GM23338 (cell line): ENCODE measurements around the gene TOM1L2. TPM values are rescaled to one million over a fixed set of nuclear protein-coding genes. Genes with fewer than 3 reads are reported as not detected.

Experiments used
- ATAC-seq: fragments of 200-7000 bp; cut with Tn5 transposase; 3 replicates; pipeline ENCODE4 v1.9.1; 2020
- DNase-seq: peaks from one replicate; pipeline ENCODE4 v3.0.0-alpha.2; 2015; ENCODE audit warnings: low spot score
- H2AFZ ChIP-seq: fragments of 200-600 bp; sonication (generic); 2 replicates; pipeline ENCODE4 v1.8.0; 2016; ENCODE audit warnings: antibody characterized with exemption, mild to moderate bottlenecking, moderate library complexity
- H3F3A ChIP-seq: fragments of 200-600 bp; sonication (generic); replicated peaks from 2 replicates; pipeline ENCODE4 v1.8.0; 2017; ENCODE audit warnings: antibody characterized with exemption, mixed run types, low read depth
- H3K27ac ChIP-seq: fragments of 200-600 bp; sonication (generic); 2 replicates; pipeline ENCODE4 v1.6.1; 2016; ENCODE audit warnings: low read depth
- H3K27me3 ChIP-seq: fragments of 200-600 bp; sonication (generic); 2 replicates; pipeline ENCODE4 v1.8.0; 2016; ENCODE audit warnings: mild to moderate bottlenecking, mixed run types, moderate library complexity; ENCODE audit not compliant: insufficient read depth
- H3K36me3 ChIP-seq: fragments of 200-600 bp; sonication (generic); 2 replicates; pipeline ENCODE4 v1.8.0; 2016; ENCODE audit warnings: mild to moderate bottlenecking; ENCODE audit not compliant: insufficient read depth
- H3K4me1 ChIP-seq: fragments of 200-600 bp; sonication (generic); 2 replicates; pipeline ENCODE4 v1.8.0; 2016; ENCODE audit warnings: mild to moderate bottlenecking, moderate library complexity; ENCODE audit not compliant: insufficient read depth
- H3K4me2 ChIP-seq: fragments of 200-600 bp; sonication (generic); 2 replicates; pipeline ENCODE4 v1.7.1; 2017; ENCODE audit warnings: mixed run types
- H3K4me3 ChIP-seq: fragments of 200-600 bp; sonication (generic); 2 replicates; pipeline ENCODE4 v1.6.1; 2016; ENCODE audit warnings: mixed run types
- H3K79me2 ChIP-seq: fragments of 200-600 bp; sonication (generic); replicated peaks from 2 replicates; pipeline ENCODE4 v1.8.0; 2017; ENCODE audit warnings: mild to moderate bottlenecking; ENCODE audit not compliant: insufficient read depth
- H3K9me2 ChIP-seq: fragments of 200-600 bp; sonication (generic); 2 replicates; pipeline ENCODE4 v1.8.0; 2017; ENCODE audit not compliant: insufficient read depth
- H4K20me1 ChIP-seq: fragments of 200-600 bp; sonication (generic); replicated peaks from 2 replicates; pipeline ENCODE4 v1.8.0; 2017; ENCODE audit warnings: mild to moderate bottlenecking; ENCODE audit not compliant: insufficient read depth
- H3K27ac Mint-ChIP-seq: 2 replicates; pipeline ENCODE4 v1.8.0; 2020; ENCODE audit warnings: inconsistent platforms, mild to moderate bottlenecking, moderate library complexity, mixed read lengths
- H3K27me3 Mint-ChIP-seq: 3 replicates; pipeline ENCODE4 v1.8.0; 2022; ENCODE audit warnings: low read depth, mild to moderate bottlenecking, moderate library complexity, mixed read lengths, inconsistent platforms; ENCODE audit not compliant: insufficient read depth, poor library complexity
- H3K36me3 Mint-ChIP-seq: 3 replicates; pipeline ENCODE4 v1.8.0; 2021; ENCODE audit warnings: low read depth, mild to moderate bottlenecking, inconsistent platforms, moderate library complexity, mixed read lengths
- H3K4me1 Mint-ChIP-seq: 3 replicates; pipeline ENCODE4 v1.8.0; 2020; ENCODE audit warnings: mild to moderate bottlenecking, inconsistent platforms, mixed read lengths
- H3K4me3 Mint-ChIP-seq: 3 replicates; pipeline ENCODE4 v1.8.0; 2021; ENCODE audit warnings: moderate library complexity, mild to moderate bottlenecking, inconsistent platforms, mixed read lengths
- H3K9me3 Mint-ChIP-seq: 3 replicates; pipeline ENCODE4 v1.8.0; 2020; ENCODE audit warnings: moderate library complexity, mild to moderate bottlenecking, inconsistent platforms, mixed read lengths
- JUNB ChIP-seq: IDR thresholded peaks from one replicate; pipeline ENCODE4 v1.6.1; 2016; ENCODE audit warnings: antibody characterized with exemption; ENCODE audit not compliant: unreplicated experiment
- POLR2AphosphoS5 ChIP-seq: IDR thresholded peaks from 2 replicates; pipeline ENCODE4 v1.6.1; 2016; ENCODE audit warnings: antibody characterized with exemption, low read depth
- STAT1 ChIP-seq: IDR thresholded peaks from one replicate; pipeline ENCODE4 v1.6.1; 2016; ENCODE audit warnings: antibody characterized with exemption; ENCODE audit not compliant: unreplicated experiment
- ZNF114 ChIP-seq: fragments of 250-450 bp; sonication (Bioruptor Pico); IDR thresholded peaks from 2 replicates; pipeline ENCODE4 v1.5.0; 2020; ENCODE audit warnings: mild to moderate bottlenecking, moderate library complexity
- ZNF462 ChIP-seq: fragments of 250-450 bp; sonication (Bioruptor Pico); IDR thresholded peaks from 2 replicates; pipeline ENCODE4 v1.5.0; 2020; ENCODE audit warnings: mild to moderate bottlenecking, moderate library complexity
- polyA plus RNA-seq: library from polyadenylated mRNA; unstranded; fragments of >200 nt; fragmentation: Nextera tagmentation; extraction: Ambion mirVana; gene quantifications from 2 replicates; pipeline ENCODE4 v1.2.1, GENCODE V29; 2016
- total RNA-seq: library from RNA; depleted of rRNA; stranded (reverse); fragments of >200 nt; shearing (Covaris generic); gene quantifications from 2 replicates; pipeline ENCODE4 v1.2.3, GENCODE V29; 2014
- TF ChIP-seq, protein P1 (sequence below): IDR thresholded peaks from 2 replicates; pipeline ENCODE4 v1.6.1; 2016; ENCODE audit warnings: antibody characterized with exemption
- TF ChIP-seq, protein P2 (sequence below), 2 experiments: fragments of 200-600 bp in 1 of 2; sonication (generic) in 1 of 2; conservative IDR thresholded peaks; 2 replicates each; pipeline versions ENCODE4 v1.5.1 to v1.6.1; 2016 to 2017; ENCODE audit warnings: antibody characterized with exemption in 2 of 2, low read depth in 2 of 2, mild to moderate bottlenecking in 2 of 2, moderate library complexity in 1 of 2

TOM1L2 gene
- total and polyA plus RNA-seq, 2 experiments from 2014 or later, result 3.3 TPM

DNA sequence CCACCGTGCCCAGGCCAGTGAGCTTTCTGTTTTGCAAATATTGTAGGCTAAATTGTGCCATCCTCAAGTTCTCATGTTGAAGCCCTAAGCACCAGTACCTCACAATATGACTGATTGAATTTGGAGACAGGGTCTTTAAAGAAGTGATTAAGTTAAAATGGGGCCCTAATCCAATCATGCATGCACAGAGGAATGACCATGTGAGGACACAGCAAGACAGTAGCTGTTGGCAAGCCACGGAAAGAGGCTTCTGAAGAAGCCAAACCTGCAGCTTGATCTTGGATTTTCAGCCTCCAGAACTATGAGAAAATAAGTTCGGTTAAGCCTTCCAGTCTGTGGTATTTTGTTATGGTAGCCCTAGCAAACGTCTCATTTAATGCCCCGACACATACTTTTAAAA, 24.9 kb downstream of the TOM1L2 start:
- no peak overlapping the region for H3K4me3 ChIP-seq
- no peaks in the 10 kb centered on the region for H3K9me2 ChIP-seq
- DNase-seq, result no peak
- ATAC-seq, result no peak
- no peaks in the 10 kb centered on the region for H3K27me3 ChIP-seq
- H3K9me3 Mint-ChIP-seq, result no peaks in the 10 kb centered on the region
- H3K4me2 ChIP-seq, result no peak overlapping the region
- no peaks in the 10 kb centered on the region for H3F3A ChIP-seq
- no peak overlapping the region for H3K4me3 Mint-ChIP-seq
- H3K79me2 ChIP-seq, result no peaks in the 10 kb centered on the region
- no peak overlapping the region for H3K27ac ChIP-seq
- no peak overlapping the region for H2AFZ ChIP-seq
- H3K36me3 Mint-ChIP-seq, result no peaks in the 10 kb centered on the region
- H3K4me1 Mint-ChIP-seq, result peaks cover 30% of the 10 kb centered on the region
- TF ChIP-seq ZNF462 (CRISPR knock-in tag), result no peak
- TF ChIP-seq POLR2AphosphoS5, result no peak
- TF ChIP-seq, protein P1, sequence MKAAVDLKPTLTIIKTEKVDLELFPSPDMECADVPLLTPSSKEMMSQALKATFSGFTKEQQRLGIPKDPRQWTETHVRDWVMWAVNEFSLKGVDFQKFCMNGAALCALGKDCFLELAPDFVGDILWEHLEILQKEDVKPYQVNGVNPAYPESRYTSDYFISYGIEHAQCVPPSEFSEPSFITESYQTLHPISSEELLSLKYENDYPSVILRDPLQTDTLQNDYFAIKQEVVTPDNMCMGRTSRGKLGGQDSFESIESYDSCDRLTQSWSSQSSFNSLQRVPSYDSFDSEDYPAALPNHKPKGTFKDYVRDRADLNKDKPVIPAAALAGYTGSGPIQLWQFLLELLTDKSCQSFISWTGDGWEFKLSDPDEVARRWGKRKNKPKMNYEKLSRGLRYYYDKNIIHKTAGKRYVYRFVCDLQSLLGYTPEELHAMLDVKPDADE, result no peak
- TF ChIP-seq STAT1, result no peak
- no peak for TF ChIP-seq ZNF114 (CRISPR knock-in tag)
- TF ChIP-seq JUNB, result no peak
- TF ChIP-seq, protein P2, sequence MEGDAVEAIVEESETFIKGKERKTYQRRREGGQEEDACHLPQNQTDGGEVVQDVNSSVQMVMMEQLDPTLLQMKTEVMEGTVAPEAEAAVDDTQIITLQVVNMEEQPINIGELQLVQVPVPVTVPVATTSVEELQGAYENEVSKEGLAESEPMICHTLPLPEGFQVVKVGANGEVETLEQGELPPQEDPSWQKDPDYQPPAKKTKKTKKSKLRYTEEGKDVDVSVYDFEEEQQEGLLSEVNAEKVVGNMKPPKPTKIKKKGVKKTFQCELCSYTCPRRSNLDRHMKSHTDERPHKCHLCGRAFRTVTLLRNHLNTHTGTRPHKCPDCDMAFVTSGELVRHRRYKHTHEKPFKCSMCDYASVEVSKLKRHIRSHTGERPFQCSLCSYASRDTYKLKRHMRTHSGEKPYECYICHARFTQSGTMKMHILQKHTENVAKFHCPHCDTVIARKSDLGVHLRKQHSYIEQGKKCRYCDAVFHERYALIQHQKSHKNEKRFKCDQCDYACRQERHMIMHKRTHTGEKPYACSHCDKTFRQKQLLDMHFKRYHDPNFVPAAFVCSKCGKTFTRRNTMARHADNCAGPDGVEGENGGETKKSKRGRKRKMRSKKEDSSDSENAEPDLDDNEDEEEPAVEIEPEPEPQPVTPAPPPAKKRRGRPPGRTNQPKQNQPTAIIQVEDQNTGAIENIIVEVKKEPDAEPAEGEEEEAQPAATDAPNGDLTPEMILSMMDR (conservative IDR thresholded peaks at IDR 0.05; ENCODE audit: low read depth in 2 of 2), result no peak
- no peaks in the 10 kb centered on the region for H4K20me1 ChIP-seq
- H3K4me1 ChIP-seq, result peaks cover 35% of the 10 kb centered on the region
- H3K27me3 Mint-ChIP-seq, result peaks cover 3% of the 10 kb centered on the region
- no peak overlapping the region for H3K27ac Mint-ChIP-seq
- H3K36me3 ChIP-seq, result no peaks in the 10 kb centered on the region
